Gastrocnemius medialis (tissue), 4 donors: Measurements from ENCODE around the gene PCDHGB2. TPM values are rescaled to one million over a fixed set of nuclear protein-coding genes. Genes with fewer than 3 reads are reported as not detected.
A peak's percentile ranks its signal among the peaks of the same experiment; 100 is the strongest.
"Not testable (repeated sequence)": the region's sequence is repeated elsewhere in the genome, so short reads cannot be mapped to it uniquely, and the experiment has no call there.

Experiments used
- ATAC-seq, 2 donors: fragments of 150-250 bp; one replicate each; pipeline ENCODE4 v1.9.1; 2016
- DNase-seq, 2 donors: peaks; one replicate each; pipeline ENCODE4 v3.0.0-alpha.2; 2019
- H3K27ac ChIP-seq, 4 donors: fragments of 200-600 bp; sonication (generic); 1 replicate in 1 of 4; 2 replicates in 3 of 4; pipeline ENCODE4 v1.5.1; 2016 to 2018; ENCODE audit warnings: mild to moderate bottlenecking in 2 of 4, moderate library complexity in 1 of 4
- H3K27me3 ChIP-seq, 3 donors: fragments of 200-600 bp; sonication (generic) in 2 of 3; 1 replicate in 1 of 3; 2 replicates in 2 of 3; pipeline versions ENCODE4 v1.5.1 to v1.6.0; 2016 to 2019; ENCODE audit warnings: mild to moderate bottlenecking in 1 of 3, moderate library complexity in 1 of 3
- H3K36me3 ChIP-seq, 2 donors: fragments of 200-600 bp; sonication (generic) in 1 of 2; one replicate each; pipeline ENCODE4 v1.5.1; 2017 to 2018
- H3K4me1 ChIP-seq, 2 donors: fragments of 200-600 bp; sonication (generic) in 1 of 2; one replicate each; pipeline ENCODE4 v1.5.1; 2016 to 2017; ENCODE audit warnings: mild to moderate bottlenecking in 2 of 2
- H3K4me3 ChIP-seq, 4 donors: fragments of 200-600 bp; sonication (generic) in 3 of 4; 1 replicate in 1 of 4; 2 replicates in 3 of 4; pipeline ENCODE4 v1.5.1; 2016 to 2019; ENCODE audit warnings: mild to moderate bottlenecking in 2 of 4
- H3K9me3 ChIP-seq, 3 donors: fragments of 200-600 bp; sonication (generic) in 2 of 3; 1 replicate in 1 of 3; 2 replicates in 2 of 3; pipeline ENCODE4 v1.5.1; 2016 to 2019
- CTCF ChIP-seq, 5 experiments: fragments of 450-650 bp in 3 of 5; fragments of 200-600 bp in 2 of 5; sonication (generic) in 2 of 5; IDR thresholded peaks in 4 of 5; conservative IDR thresholded peaks in 1 of 5; 1 replicate in 4 of 5; 2 replicates in 1 of 5; pipeline ENCODE4 v1.5.1; 2016 to 2019; ENCODE audit warnings: antibody characterized with exemption in 5 of 5, mild to moderate bottlenecking in 3 of 5, moderate library complexity in 3 of 5
- POLR2A ChIP-seq, 2 donors: fragments of 450-650 bp; IDR thresholded peaks; one replicate each; pipeline ENCODE4 v1.6.1; 2017; ENCODE audit warnings: antibody characterized with exemption in 2 of 2, mild to moderate bottlenecking in 2 of 2, moderate library complexity in 2 of 2
- in situ Hi-C, 4 donors: fragments of 200-750 bp; cut with MboI; loops; one replicate each; pipeline versions ENCODE4 v1.15.0 to v1.8.0; 2017; ENCODE audit warnings: low sequenced_read_pairs in 4 of 4
- intact Hi-C: fragments of 100-400 bp; cut with DNase I; formaldehyde crosslinking; loops from one replicate; pipeline ENCODE4 v1.15.1; 2023; ENCODE audit warnings: low total_unique reads
- total RNA-seq, 4 donors: library from RNA; depleted of rRNA; stranded (reverse); fragments of >200 nt; gene quantifications; one replicate each; pipeline versions ENCODE4 v1.1.0 to v1.2.3, GENCODE V29; 2016

Gene PCDHGB2
- total RNA-seq, 4 donors from 2014 or later, result 0.55 to 3.4 (median 1.9) TPM

- intact Hi-C loops (loop anchor here (5.0 kb wide), 1 partner anchor 40 kb away; the partner anchor contains the start of gene PCDHGA10), in situ Hi-C loops (no loop called here)
- DNase-seq, result no peak
- H3K9me3 ChIP-seq, result peaks cover 0 to 13% (median 4%) of the 10 kb centered on the region in 3 donors
- no peak overlapping the region for H3K27ac ChIP-seq
- peaks cover 0 to 15% (median 8%) of the 10 kb centered on the region in 3 donors for H3K27me3 ChIP-seq
- peak overlapping the region in 1 of 4 donors; percentile 50 for H3K4me3 ChIP-seq
- no peak for ATAC-seq
- H3K36me3 ChIP-seq, result no peaks in the 10 kb centered on the region
- TF ChIP-seq CTCF (IDR thresholded peaks at IDR 0.05 in 4 of 5, conservative IDR thresholded peaks at IDR 0.05 in 1 of 5) (no peak), POLR2A (IDR thresholded peaks at IDR 0.05) (no peak)
- H3K4me1 ChIP-seq, result peaks cover 0 to 4% of the 10 kb centered on the region in 2 donors
Observed at GRCh38 chr5:141371572-141372475, 12.0 kb downstream of the PCDHGB2 start.

GRCh38 chr5:141373673-141374317 is 14.0 kb downstream of the PCDHGB2 start, which contains the start of gene PCDHGA6:
Gene PCDHGA6, plus strand, starts transcription at chr5:141373891. Its CDS starts 193 bp downstream, at chr5:141374084.
- in situ Hi-C loops, result no loop called here
- intact Hi-C loops, result loop anchor here (5.0 kb wide), 1 partner anchor 39 kb away; the partner anchor contains the start of gene PCDHGA10
- H3K4me3 ChIP-seq, result peak within 1 kb of the TSS; percentile 23 to 53 (median 42)

GRCh38 chr5:141374627-141375026 is 14.8 kb downstream of the PCDHGB2 start:
- DNase-seq, result no peak

More at GRCh38 chr5:141373673-141374317, 14.0 kb downstream of the PCDHGB2 start, which contains the start of gene PCDHGA6:
- no peak within 1 kb of the TSS for H3K27ac ChIP-seq
- DNase-seq (no peak), ATAC-seq (no peak)
- peaks cover 0 to 4% of the 10 kb centered on the region in 2 donors for H3K4me1 ChIP-seq
- H3K9me3 ChIP-seq, result peaks cover 0 to 13% (median 4%) of the 10 kb centered on the region in 3 donors
- H3K27me3 ChIP-seq, result peaks cover 0 to 11% (median 8%) of the 10 kb centered on the region in 3 donors
- no peaks in the 10 kb centered on the region for H3K36me3 ChIP-seq
- TF ChIP-seq CTCF (IDR thresholded peaks at IDR 0.05 in 4 of 5, conservative IDR thresholded peaks at IDR 0.05 in 1 of 5) (peak in 3 of 5 experiments; percentile 41 to 55 (median 45)), POLR2A (IDR thresholded peaks at IDR 0.05) (no peak)

GRCh38 chr5:141375444-141376155 is 15.8 kb downstream of the PCDHGB2 start:
- DNase-seq, H3K27ac ChIP-seq, ATAC-seq, H3K4me1 ChIP-seq, H3K27me3 ChIP-seq, H3K4me3 ChIP-seq, intact Hi-C loops, in situ Hi-C loops, H3K36me3 ChIP-seq: not testable (repeated sequence)
- peaks cover 0 to 13% (median 4%) of the 10 kb centered on the region in 3 donors for H3K9me3 ChIP-seq

More at GRCh38 chr5:141374627-141375026, 14.8 kb downstream of the PCDHGB2 start:
- intact Hi-C loops, result loop anchor here (5.0 kb wide), 1 partner anchor 38 kb away; the partner anchor contains the start of gene PCDHGA10
- H3K36me3 ChIP-seq, result no peaks in the 10 kb centered on the region
- no peak overlapping the region for H3K27ac ChIP-seq
- peaks cover 0 to 13% (median 4%) of the 10 kb centered on the region in 3 donors for H3K9me3 ChIP-seq
- peaks cover 0 to 4% of the 10 kb centered on the region in 2 donors for H3K4me1 ChIP-seq
- ATAC-seq, result no peak
- in situ Hi-C loops, result no loop called here
- TF ChIP-seq POLR2A (IDR thresholded peaks at IDR 0.05), result no peak
- no peak for TF ChIP-seq CTCF (IDR thresholded peaks at IDR 0.05 in 4 of 5, conservative IDR thresholded peaks at IDR 0.05 in 1 of 5)
- peaks cover 0 to 8% (median 5%) of the 10 kb centered on the region in 3 donors for H3K27me3 ChIP-seq
- peak overlapping the region in 2 of 4 donors; percentile 43 to 53 for H3K4me3 ChIP-seq
